ENCODE data around the gene TEN1.

Gene TEN1

DNA sequence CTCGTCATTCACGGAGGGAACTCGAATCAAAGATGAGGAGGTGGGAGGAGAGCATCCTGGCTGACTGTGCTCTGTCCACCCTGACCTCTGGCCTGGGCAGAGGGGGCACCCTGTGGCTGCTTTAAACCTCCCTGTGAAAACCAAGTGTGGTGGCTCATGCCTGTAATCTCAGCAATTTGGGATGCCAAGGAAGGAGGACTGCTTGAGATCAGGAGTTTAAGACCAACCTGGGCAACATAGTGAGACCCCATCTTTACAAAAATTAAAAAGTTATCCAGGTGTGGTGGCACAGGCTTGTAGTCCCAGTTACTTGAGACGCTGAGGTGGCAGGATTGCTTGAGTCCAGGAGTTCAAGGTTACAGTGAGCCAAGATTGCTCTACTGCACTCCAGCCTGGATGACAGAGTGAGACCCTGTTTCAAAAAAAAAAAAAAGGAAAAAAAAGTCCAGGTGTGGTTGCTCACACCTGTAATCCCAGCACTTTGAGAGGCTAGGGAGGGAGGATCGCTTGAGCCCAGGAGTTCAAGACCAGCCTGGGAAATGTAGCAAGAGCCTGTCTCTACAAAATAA is 15.8 kb downstream of the TEN1 start:
- no peak for TF ChIP-seq SPI1 (IDR thresholded peaks at IDR 0.05; ENCODE audit: low read depth, low read length)
- TF ChIP-seq POLR2AphosphoS5 (IDR thresholded peaks at IDR 0.05; ENCODE audit: low read depth, low read length) = no peak
- TF ChIP-seq POU2F2 (IDR thresholded peaks at IDR 0.05; ENCODE audit: low read depth, low read length) = no peak
- TF ChIP-seq TAF1 (IDR thresholded peaks at IDR 0.05; ENCODE audit: low read depth, low read length) = no peak
- DNase-seq (ENCODE audit: insufficient read length, low spot score) (no peak), FAIRE-seq (no peak)

DNA sequence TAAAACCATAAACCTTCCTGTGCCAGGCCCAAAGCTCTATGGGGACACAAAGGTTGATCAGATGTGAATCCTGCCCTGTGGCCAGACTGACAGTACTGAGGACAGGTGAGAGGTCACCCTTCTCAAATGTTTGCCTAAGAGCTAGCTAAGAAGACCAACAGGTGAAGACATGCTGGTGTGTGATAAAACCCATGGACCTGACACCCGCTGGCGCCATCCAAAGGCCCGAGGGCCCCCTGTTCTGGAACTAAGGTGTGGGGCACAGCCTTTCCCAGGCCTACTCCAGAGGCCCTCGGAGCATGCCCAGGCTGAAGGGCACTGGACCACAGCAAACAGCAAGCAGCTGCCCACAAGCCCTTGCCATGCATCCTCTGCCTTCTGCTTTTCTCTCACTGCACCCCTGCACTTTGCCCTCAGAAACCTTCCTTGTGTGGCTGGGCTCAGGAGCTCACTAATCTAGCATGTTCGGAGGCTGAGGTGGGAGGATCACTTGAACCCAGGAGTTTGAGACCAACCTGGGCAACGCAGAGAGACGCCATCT is 16.4 kb downstream of the TEN1 start:
- DNase-seq (ENCODE audit: insufficient read length, low spot score) (no peak), FAIRE-seq (no peak)
- no peak for TF ChIP-seq PAX5 (IDR thresholded peaks at IDR 0.05; ENCODE audit: insufficient read depth, low read length, severe bottlenecking)
- no peak for TF ChIP-seq POLR2AphosphoS5 (IDR thresholded peaks at IDR 0.05; ENCODE audit: low read depth, low read length)
- TF ChIP-seq TAF1 (IDR thresholded peaks at IDR 0.05; ENCODE audit: low read depth, low read length) = no peak
- TF ChIP-seq POU2F2 (IDR thresholded peaks at IDR 0.05; ENCODE audit: low read depth, low read length) = no peak
- no peak for TF ChIP-seq POLR2A (IDR thresholded peaks at IDR 0.05; ENCODE audit: low read depth, low read length)
- TF ChIP-seq SPI1 (IDR thresholded peaks at IDR 0.05; ENCODE audit: low read depth, low read length) = no peak

DNA sequence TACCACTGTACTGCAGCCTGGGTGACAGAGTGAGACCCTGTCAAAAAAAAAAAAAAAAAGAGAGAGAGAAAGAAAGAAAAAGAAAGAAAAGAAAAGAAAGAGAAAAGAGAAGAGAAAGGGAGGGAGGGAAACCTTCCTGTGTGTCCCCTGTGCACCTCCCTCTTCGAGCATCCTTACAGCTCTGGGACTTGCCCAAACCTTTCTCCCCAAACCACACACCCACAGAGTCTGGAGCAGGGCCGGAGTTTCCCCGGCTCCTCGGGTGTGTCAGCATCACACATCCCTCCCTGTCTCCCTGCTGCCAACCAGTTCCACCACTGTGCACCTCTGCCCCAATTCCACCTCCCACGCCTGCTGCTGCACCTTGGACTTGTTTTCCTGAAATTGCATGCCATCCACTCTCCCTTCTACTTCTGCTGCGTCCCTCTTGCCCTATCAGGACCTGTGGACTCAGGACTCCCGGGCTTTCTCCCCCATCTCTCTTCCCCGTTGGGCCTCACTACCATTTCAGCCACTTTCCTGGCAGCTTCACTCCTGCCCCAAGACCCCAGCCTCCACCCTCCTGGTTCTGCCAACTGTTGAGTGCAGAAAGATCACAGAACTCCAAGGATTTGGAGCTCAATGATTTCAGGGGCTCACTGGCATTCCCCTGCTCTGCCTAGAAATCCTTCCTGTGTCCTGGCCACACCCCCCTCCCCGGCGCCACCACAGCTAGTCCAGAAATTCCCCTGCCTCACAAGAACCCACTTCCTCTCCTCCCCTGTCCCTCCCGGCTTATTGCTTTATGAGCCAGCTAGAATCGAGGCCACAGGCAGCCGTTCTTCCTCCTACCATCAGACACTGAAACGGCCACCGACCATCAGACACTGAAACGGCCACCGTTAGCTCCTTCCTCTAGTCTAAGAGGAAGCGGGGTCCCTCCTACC is 17.9 kb downstream of the TEN1 start:
- peak; percentile 46 for DNase-seq (ENCODE audit: insufficient read length, low spot score)
- peak; percentile 87 for FAIRE-seq
- no peak for TF ChIP-seq TAF1 (IDR thresholded peaks at IDR 0.05; ENCODE audit: low read depth, low read length)
- TF ChIP-seq POLR2A (IDR thresholded peaks at IDR 0.05; ENCODE audit: low read depth, low read length) = no peak
- TF ChIP-seq SPI1 (IDR thresholded peaks at IDR 0.05; ENCODE audit: low read depth, low read length) = peak; percentile 84
- TF ChIP-seq POU2F2 (IDR thresholded peaks at IDR 0.05; ENCODE audit: low read depth, low read length) = no peak
- no peak for TF ChIP-seq POLR2AphosphoS5 (IDR thresholded peaks at IDR 0.05; ENCODE audit: low read depth, low read length)
- no peak for TF ChIP-seq PAX5 (IDR thresholded peaks at IDR 0.05; ENCODE audit: insufficient read depth, low read length, severe bottlenecking)

DNA sequence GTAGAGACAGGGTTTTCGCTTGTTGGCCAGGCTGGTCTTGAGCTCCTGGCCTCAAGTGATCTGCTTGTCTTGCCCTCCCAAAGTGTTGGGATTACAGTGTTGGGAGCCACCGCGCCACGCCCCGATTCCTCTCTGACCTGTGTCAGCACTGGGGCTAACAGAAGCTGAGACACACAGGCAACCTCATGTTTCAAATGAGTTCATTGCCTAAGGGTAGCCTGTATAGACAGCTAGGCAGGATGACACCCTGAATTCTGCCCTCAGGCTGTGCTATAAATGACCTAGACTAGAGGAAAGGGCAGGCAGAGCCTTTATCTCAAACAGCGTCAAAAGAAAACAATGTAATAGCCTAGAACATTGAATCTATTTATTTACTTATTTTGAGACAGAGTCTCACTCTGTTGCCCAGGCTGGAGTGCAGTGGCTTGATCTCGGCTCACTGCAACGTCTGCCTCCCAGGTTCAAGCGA is 19.3 kb downstream of the TEN1 start:
- TF ChIP-seq TAF1 (IDR thresholded peaks at IDR 0.05; ENCODE audit: low read depth, low read length) (no peak), POLR2A (IDR thresholded peaks at IDR 0.05; ENCODE audit: low read depth, low read length) (no peak)
- no peak for DNase-seq (ENCODE audit: insufficient read length, low spot score)
- no peak for FAIRE-seq

DNA sequence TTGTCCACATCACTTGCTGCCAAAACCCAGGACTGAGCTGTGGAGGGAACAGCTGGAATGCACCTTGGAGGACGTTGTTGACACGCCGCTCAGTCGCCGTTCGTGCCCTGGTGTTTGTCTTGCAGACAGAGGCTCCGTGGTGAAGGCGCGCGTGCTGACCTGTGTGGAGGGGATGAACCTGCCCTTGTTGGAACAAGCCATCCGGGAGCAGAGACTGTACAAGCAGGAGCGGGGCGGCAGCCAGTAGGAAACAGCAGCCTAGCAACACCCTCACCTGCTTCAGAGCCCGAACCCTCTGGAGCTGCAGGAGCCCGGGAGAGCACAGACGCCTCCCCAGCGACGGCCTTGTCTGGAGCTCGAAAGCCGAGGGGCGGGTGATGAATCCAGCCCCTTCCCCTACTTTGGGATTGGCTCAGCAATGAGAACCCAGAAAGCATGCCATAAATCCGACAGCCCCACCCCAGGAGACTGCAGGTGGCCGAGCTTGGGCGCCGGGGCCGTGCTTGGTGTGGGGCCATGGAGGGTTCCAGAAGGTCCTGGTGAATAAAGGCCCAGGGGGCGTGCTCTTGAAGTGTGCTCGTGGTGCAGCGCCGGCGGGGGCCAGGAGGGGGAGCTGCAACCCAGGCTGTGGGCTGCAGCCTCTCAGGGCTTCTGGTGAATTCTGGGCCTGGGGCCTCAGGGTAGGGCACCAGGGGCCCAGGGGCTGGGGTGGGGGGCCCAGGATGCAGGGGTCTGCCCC is 21.1 kb downstream of the TEN1 start:
- DNase-seq (ENCODE audit: insufficient read length, low spot score) (peak; percentile 91), FAIRE-seq (no peak)

DNA sequence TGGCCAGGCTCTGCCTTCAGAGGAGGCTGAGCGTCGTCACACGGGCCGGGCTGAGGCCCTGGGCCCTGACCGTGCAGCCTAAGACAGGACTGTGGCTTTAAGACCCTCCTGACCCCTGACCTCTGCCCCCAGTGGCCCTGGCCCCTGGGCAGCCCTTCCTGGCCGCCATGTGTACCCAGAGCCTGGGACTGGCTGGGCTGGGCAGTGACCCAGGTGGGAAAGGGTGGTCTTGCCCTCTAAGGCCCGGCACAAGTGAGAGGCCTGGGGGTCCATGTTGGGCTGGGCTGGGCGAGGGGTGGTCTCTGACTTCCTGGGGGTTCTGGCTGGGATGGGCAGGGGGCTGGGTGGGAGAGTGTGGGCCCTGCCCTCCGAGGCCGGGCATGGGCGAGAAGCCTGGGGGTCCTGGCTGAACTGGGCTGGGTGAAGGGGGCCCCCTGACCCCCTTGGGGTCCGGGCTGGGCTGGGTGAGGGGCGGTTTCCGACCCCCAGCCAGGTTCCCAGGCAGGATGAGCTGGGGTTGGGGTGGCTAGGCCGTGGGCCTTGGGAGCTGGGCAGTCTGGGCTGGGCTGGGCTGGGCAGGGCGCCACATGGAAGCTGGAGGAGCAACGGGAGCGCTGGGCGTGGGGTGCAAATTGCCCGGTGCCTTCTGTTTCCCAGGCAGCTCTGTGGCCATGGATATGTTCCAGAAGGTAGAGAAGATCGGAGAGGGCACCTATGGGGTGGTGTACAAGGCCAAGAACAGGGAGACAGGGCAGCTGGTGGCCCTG is 21.9 kb downstream of the TEN1 start, which contains the start of gene CDK3:
Gene CDK3, plus strand, starts transcription at position 101 of the 767 bp plus-strand sequence. Its CDS starts 571 bp downstream, at position 672.
- DNase-seq (ENCODE audit: insufficient read length, low spot score) (peak; percentile 15), FAIRE-seq (no peak)
- TF ChIP-seq POLR2A (IDR thresholded peaks at IDR 0.05; ENCODE audit: low read depth, low read length) = no peak
- no peak for TF ChIP-seq PAX5 (IDR thresholded peaks at IDR 0.05; ENCODE audit: insufficient read depth, low read length, severe bottlenecking)
- no peak for TF ChIP-seq TAF1 (IDR thresholded peaks at IDR 0.05; ENCODE audit: low read depth, low read length)
- no peak for TF ChIP-seq POLR2AphosphoS5 (IDR thresholded peaks at IDR 0.05; ENCODE audit: low read depth, low read length)
- TF ChIP-seq POU2F2 (IDR thresholded peaks at IDR 0.05; ENCODE audit: low read depth, low read length) = no peak
- TF ChIP-seq SPI1 (IDR thresholded peaks at IDR 0.05; ENCODE audit: low read depth, low read length) = no peak

More for the DNA sequence above, 21.1 kb downstream of the TEN1 start:
- TF ChIP-seq SPI1 (IDR thresholded peaks at IDR 0.05; ENCODE audit: low read depth, low read length) (no peak), PAX5 (IDR thresholded peaks at IDR 0.05; ENCODE audit: insufficient read depth, low read length, severe bottlenecking) (no peak), POU2F2 (IDR thresholded peaks at IDR 0.05; ENCODE audit: low read depth, low read length) (no peak), TAF1 (IDR thresholded peaks at IDR 0.05; ENCODE audit: low read depth, low read length) (no peak), POLR2AphosphoS5 (IDR thresholded peaks at IDR 0.05; ENCODE audit: low read depth, low read length) (no peak), POLR2A (IDR thresholded peaks at IDR 0.05; ENCODE audit: low read depth, low read length) (no peak)

DNA sequence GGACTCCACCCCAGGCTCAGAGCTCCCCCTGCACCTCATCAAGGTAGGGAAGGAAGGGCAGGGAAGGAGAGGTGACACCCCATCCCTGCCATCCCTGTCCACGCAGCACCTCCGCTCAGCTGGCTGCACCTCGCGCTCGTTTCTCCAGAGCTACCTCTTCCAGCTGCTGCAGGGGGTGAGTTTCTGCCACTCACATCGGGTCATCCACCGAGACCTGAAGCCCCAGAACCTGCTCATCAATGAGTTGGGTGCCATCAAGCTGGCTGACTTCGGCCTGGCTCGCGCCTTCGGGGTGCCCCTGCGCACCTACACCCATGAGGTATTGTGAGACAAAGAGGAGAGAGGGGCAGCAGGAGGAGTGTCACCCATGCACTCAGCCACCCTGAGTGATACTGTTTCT is 23.1 kb downstream of the TEN1 start:
- FAIRE-seq = no peak
- TF ChIP-seq TAF1 (IDR thresholded peaks at IDR 0.05; ENCODE audit: low read depth, low read length) = no peak
- no peak for TF ChIP-seq POU2F2 (IDR thresholded peaks at IDR 0.05; ENCODE audit: low read depth, low read length)
- no peak for TF ChIP-seq SPI1 (IDR thresholded peaks at IDR 0.05; ENCODE audit: low read depth, low read length)
- no peak for TF ChIP-seq PAX5 (IDR thresholded peaks at IDR 0.05; ENCODE audit: insufficient read depth, low read length, severe bottlenecking)
- TF ChIP-seq POLR2AphosphoS5 (IDR thresholded peaks at IDR 0.05; ENCODE audit: low read depth, low read length) = no peak
- no peak for TF ChIP-seq POLR2A (IDR thresholded peaks at IDR 0.05; ENCODE audit: low read depth, low read length)
- DNase-seq (ENCODE audit: insufficient read length, low spot score) = no peak

DNA sequence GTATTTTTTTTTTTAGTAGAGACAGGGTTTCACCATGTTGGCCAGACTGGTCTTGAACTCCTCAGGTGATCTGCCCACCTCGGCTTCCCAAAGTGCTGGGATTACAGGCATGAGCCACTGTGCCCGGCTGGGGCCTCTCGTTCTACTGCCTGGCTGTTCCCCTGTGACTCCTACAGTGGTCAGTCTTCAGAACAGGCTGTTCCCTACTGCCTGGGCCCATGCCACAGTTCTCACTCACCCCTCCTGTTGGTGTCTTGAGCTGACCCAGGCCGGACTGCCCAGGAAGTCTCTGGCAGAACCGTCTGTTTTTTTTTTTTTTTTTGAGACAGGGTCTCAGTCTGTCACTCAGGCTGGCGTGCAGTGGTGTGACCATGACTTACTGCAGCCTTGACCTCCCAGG is 24.9 kb downstream of the TEN1 start:
- DNase-seq (ENCODE audit: insufficient read length, low spot score) (no peak), FAIRE-seq (no peak)
- no peak for TF ChIP-seq POLR2AphosphoS5 (IDR thresholded peaks at IDR 0.05; ENCODE audit: low read depth, low read length)
- no peak for TF ChIP-seq POU2F2 (IDR thresholded peaks at IDR 0.05; ENCODE audit: low read depth, low read length)
- no peak for TF ChIP-seq SPI1 (IDR thresholded peaks at IDR 0.05; ENCODE audit: low read depth, low read length)
- TF ChIP-seq TAF1 (IDR thresholded peaks at IDR 0.05; ENCODE audit: low read depth, low read length) = no peak
- TF ChIP-seq POLR2A (IDR thresholded peaks at IDR 0.05; ENCODE audit: low read depth, low read length) = no peak
- TF ChIP-seq PAX5 (IDR thresholded peaks at IDR 0.05; ENCODE audit: insufficient read depth, low read length, severe bottlenecking) = no peak
